HG02642 (cell line): ENCODE results near the gene MACROD1.

Source experiments
- ATAC-seq: cut with Tn5 transposase; IDR thresholded peaks from one replicate; pipeline ENCODE4 v1.9.1; 2021; ENCODE audit warnings: mild to moderate bottlenecking; ENCODE audit not compliant: unreplicated experiment, poor library complexity

Gene MACROD1

DNA sequence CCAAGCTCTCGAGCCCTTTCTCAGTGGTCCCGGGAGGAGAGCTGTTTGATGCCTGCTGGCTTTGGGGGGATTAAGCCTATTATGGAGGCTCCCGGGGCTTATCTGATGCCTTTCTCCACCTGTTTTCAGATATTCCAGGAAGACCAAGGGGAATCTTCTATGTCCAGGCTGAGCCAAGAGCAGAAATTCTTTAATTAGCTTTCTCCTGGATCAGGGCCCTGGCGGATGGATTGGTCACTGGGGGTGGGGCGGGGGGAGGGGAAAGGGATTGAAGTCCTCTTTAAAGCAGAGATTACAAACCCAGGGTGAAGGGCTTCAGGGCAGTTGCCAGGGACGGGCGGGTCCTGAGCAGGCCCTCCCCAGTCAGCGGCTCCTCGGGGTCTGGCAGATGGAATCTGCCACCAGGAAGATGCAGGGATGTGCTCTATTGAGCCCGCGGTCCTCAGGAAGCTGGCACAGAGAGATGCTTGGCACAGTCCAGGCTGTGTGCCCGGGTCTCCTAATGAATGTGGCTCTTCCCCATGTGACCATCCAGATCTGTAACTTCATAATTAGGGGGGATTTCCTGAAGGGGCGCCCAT lies 33.6 kb downstream of the MACROD1 start:
- ATAC-seq, result no peak

- ATAC-seq, result no peak
These were observed 34.2 kb downstream of the MACROD1 start for GRCh38 chr11:64131683-64132190.

- ATAC-seq, result no peak
These were observed 35.3 kb downstream of the MACROD1 start for GRCh38 chr11:64130618-64131017.

GRCh38 chr11:64129403-64129802 lies 36.5 kb downstream of the MACROD1 start:
- ATAC-seq, result no peak

DNA sequence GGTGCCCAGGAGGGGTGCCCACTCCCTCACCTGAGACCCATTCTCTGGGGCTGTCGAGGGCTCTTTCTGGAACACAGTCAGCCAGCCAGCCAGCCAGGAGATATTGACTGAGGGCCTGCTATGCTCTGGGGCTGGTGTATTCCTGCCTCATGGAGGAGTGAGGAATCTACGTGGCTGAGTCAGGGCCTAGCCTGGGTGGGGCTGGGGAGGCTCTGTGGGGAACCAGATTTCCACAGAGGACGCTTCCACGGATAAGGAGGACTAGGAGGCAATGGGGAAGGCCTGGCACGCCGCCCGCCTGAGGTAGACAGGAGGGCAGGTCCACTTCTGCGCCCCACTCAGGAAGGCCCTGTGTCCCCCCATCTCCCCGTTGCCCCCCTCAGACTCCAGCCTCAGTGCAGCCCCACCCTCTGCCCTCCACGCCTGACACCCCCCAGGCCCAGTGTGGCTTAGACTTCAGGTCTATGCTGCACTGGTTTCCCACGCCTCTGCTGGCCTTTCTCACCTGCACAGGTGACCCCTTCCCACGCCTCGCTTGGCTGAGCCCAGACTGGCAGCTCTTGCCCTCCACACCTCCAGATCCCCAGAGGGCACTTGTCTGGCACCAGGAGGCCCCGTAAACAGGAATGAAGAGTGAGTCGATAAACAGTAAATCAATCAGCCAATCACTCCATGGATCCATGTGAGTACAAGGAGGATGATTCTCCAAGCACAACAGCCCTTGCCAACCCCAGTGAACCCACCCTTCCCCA lies 37.5 kb downstream of the MACROD1 start:
- ATAC-seq, result no peak

- ATAC-seq, result no peak
These were observed 38.4 kb downstream of the MACROD1 start for GRCh38 chr11:64127267-64128072.

- ATAC-seq, result no peak
These were observed 39.1 kb downstream of the MACROD1 start for GRCh38 chr11:64126796-64127195.

DNA sequence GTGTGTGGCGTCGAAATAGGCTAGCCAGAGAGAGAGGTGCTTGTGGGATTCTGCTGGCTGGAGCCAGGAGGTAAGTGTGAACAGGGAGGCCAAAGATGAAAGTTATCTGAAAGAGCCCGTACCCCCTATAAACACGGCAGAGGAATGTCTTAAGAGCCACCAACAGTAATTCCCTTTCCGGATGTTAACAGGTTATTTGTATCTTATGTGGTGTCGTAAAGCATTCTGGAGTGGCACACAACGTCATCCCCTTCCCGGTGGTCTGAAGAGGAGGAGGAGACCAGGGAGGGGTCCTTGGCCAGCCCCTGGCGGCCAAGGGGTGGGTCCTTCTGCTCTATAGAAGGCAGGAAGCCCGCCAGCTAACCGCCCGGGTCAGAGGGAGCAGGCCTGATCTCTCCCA lies 39.5 kb downstream of the MACROD1 start:
- no peak for ATAC-seq

DNA sequence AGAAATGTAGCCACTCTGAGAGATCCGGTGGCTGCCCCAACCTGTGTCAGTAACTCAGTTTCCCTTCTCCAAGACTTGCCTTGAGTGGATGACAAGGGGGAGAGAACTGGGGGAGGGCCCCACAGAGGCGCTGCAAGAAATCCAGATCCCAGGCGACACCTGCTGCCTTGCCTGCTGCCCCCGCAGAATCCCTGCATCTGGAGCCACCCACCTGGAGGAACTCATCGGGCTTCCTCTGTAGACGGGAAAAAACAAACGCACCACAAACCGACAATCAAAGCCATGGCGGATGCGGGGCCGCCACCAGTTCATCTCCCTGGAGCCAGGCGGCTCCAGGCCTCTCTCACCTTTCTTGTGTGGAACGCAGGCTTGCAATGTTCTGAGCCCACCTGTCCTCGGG lies 40.2 kb downstream of the MACROD1 start:
- ATAC-seq, result no peak

GRCh38 chr11:64124147-64124546 lies 41.8 kb downstream of the MACROD1 start:
- no peak for ATAC-seq

DNA sequence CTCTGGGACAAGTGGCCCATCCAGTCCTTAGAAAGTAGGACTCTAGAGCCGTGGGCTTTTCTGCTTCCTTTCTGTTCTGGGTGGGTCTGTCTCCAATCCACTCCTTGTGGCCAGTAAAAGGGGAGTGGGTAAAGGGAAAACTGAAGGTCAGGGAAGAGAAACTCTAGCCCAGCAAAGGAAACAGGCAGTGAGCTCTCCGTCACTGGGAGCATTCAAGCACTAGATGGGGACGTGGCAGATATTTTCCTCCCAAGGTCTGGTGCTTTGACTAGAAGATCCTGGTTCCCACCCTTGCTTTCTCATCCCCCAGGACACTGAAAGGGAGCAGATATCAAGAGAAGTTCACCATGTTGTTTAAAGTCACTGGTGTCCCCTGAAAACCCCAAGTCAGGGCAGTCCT lies 42.2 kb downstream of the MACROD1 start:
- no peak for ATAC-seq

- ATAC-seq, result no peak
These were observed 43.2 kb downstream of the MACROD1 start for GRCh38 chr11:64122411-64123410.

- ATAC-seq, result no peak
These were observed 44.1 kb downstream of the MACROD1 start for GRCh38 chr11:64121663-64122410.

GRCh38 chr11:64120951-64121569 lies 44.9 kb downstream of the MACROD1 start:
- ATAC-seq, result no peak

- no peak for ATAC-seq
These were observed 46.2 kb downstream of the MACROD1 start for GRCh38 chr11:64119700-64120099.

- ATAC-seq, result no peak
These were observed 46.8 kb downstream of the MACROD1 start for GRCh38 chr11:64118876-64119665.

GRCh38 chr11:64117763-64118459 lies 48.0 kb downstream of the MACROD1 start:
- no peak for ATAC-seq
